ENCODE data around the gene FAM168A. TPM values are rescaled to one million over a fixed set of nuclear protein-coding genes. Genes with fewer than 3 reads are reported as not detected.

The FAM168A gene
- total RNA-seq, 1 experiment from 2014 or later, result 25.9 TPM

DNA sequence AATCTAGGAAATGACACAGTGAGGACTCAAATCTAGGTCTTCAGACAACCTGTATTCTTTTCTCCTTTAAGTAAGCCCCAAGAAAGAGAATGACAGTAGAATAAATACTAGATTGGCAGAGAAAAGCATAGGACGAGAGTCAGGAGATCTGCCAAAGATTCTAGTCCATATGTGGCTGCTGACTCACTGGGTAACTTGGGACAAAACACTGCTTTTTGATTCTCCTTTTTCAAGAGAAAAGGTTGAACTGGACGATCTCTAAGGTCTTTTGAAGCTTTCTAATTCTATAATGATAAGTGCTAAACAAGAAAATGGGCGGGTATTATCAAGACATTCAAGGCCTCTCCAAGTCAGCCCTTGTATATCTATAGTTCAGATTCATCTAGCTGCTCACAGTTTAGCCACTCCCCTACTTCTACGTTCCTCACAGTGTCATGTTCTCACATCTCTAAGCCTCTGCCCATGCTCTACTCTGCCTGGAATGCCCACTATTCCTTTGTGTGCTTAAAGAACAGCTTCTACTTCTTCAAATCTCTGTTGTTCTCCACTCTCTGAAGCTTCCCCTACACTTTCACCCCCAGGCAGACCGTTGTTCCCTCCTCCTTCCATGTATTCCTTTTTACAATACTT, 168.7 kb downstream of the FAM168A start (continued):
- no peak for TF ChIP-seq ZNF121 (CRISPR knock-in tag; IDR thresholded peaks at IDR 0.05)

DNA sequence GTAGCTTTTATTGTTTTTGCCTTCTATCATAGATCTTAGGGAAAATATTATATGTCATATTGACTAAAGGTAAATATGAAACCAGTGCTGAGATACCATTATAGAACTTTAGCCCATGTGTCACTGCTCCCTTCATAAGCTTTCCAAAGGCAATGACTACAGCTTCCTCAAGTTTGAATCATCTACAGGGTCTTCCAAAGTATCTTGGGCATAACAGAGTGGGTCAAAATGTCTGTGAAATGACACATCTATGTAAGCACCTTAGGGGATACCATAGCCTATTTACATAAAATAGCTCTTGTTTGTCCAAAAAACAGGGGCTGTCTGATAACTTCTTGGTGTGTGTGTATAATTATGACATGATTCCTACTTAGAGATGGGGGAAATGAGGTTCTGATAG, 169.2 kb downstream of the FAM168A start:
- POLR2A ChIA-PET, result no interaction called here
- Mint-ChIP-seq H3K27me3 (ENCODE audit: low read depth) (no peaks in the 10 kb centered on the region), H3K36me3 (no peaks in the 10 kb centered on the region), H3K27ac (no peak overlapping the region), H3K4me1 (no peaks in the 10 kb centered on the region; the same call in 1 of the 2 replicates), H3K4me3 (no peak overlapping the region), H3K9me3 (no peaks in the 10 kb centered on the region)
- CTCF ChIA-PET, result no interaction called here
- no peak for DNase-seq (ENCODE audit: low spot score)
- ATAC-seq, result no peak
- TF ChIP-seq NFATC4 (CRISPR knock-in tag; IDR thresholded peaks at IDR 0.05), result no peak
- TF ChIP-seq, protein P1, sequence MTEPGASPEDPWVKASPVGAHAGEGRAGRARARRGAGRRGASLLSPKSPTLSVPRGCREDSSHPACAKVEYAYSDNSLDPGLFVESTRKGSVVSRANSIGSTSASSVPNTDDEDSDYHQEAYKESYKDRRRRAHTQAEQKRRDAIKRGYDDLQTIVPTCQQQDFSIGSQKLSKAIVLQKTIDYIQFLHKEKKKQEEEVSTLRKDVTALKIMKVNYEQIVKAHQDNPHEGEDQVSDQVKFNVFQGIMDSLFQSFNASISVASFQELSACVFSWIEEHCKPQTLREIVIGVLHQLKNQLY (CRISPR knock-in tag; IDR thresholded peaks at IDR 0.05), result no peak
- TF ChIP-seq, protein P2, sequence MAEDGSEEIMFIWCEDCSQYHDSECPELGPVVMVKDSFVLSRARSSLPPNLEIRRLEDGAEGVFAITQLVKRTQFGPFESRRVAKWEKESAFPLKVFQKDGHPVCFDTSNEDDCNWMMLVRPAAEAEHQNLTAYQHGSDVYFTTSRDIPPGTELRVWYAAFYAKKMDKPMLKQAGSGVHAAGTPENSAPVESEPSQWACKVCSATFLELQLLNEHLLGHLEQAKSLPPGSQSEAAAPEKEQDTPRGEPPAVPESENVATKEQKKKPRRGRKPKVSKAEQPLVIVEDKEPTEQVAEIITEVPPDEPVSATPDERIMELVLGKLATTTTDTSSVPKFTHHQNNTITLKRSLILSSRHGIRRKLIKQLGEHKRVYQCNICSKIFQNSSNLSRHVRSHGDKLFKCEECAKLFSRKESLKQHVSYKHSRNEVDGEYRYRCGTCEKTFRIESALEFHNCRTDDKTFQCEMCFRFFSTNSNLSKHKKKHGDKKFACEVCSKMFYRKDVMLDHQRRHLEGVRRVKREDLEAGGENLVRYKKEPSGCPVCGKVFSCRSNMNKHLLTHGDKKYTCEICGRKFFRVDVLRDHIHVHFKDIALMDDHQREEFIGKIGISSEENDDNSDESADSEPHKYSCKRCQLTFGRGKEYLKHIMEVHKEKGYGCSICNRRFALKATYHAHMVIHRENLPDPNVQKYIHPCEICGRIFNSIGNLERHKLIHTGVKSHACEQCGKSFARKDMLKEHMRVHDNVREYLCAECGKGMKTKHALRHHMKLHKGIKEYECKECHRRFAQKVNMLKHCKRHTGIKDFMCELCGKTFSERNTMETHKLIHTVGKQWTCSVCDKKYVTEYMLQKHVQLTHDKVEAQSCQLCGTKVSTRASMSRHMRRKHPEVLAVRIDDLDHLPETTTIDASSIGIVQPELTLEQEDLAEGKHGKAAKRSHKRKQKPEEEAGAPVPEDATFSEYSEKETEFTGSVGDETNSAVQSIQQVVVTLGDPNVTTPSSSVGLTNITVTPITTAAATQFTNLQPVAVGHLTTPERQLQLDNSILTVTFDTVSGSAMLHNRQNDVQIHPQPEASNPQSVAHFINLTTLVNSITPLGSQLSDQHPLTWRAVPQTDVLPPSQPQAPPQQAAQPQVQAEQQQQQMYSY (CRISPR knock-in tag; IDR thresholded peaks at IDR 0.05), result no peak
- TF ChIP-seq NR3C1 (CRISPR knock-in tag; conservative IDR thresholded peaks at IDR 0.05; ENCODE audit: low read depth), result no peak
- TF ChIP-seq, protein P3, sequence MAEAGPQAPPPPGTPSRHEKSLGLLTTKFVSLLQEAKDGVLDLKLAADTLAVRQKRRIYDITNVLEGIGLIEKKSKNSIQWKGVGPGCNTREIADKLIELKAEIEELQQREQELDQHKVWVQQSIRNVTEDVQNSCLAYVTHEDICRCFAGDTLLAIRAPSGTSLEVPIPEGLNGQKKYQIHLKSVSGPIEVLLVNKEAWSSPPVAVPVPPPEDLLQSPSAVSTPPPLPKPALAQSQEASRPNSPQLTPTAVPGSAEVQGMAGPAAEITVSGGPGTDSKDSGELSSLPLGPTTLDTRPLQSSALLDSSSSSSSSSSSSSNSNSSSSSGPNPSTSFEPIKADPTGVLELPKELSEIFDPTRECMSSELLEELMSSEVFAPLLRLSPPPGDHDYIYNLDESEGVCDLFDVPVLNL (CRISPR knock-in tag; IDR thresholded peaks at IDR 0.05; ENCODE audit: borderline replicate concordance, low read depth), result no peak
- no peak for TF ChIP-seq TCF7 (CRISPR knock-in tag; IDR thresholded peaks at IDR 0.05; ENCODE audit: low read depth)
- TF ChIP-seq GTF2I (CRISPR knock-in tag; conservative IDR thresholded peaks at IDR 0.05), result no peak

DNA sequence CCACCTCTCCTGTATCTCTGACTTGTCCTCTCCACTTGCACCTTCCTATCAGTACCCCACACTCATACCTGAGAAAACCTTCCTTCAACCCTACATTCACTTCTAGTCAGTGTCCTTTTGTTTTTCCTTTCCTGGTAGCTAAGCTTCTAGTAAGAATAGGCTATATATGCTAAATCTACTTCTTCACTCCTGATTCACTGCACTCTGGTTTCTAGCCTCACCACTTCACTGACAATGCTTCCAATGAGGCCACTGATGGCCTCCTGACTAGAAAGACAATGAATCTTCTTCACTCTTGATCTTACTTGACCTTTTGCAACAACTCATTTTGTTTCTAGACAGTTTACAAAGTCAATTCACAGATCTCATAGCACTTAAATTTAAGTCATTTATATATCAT, 169.7 kb downstream of the FAM168A start:
- no peak overlapping the region for H3K27ac Mint-ChIP-seq
- CTCF ChIA-PET, result interaction anchor here (0.8 kb wide), 1 partner anchor 232 kb away, joined by 3 read pairs; no protein-coding TSS in a partner anchor
- TF ChIP-seq, protein P4, sequence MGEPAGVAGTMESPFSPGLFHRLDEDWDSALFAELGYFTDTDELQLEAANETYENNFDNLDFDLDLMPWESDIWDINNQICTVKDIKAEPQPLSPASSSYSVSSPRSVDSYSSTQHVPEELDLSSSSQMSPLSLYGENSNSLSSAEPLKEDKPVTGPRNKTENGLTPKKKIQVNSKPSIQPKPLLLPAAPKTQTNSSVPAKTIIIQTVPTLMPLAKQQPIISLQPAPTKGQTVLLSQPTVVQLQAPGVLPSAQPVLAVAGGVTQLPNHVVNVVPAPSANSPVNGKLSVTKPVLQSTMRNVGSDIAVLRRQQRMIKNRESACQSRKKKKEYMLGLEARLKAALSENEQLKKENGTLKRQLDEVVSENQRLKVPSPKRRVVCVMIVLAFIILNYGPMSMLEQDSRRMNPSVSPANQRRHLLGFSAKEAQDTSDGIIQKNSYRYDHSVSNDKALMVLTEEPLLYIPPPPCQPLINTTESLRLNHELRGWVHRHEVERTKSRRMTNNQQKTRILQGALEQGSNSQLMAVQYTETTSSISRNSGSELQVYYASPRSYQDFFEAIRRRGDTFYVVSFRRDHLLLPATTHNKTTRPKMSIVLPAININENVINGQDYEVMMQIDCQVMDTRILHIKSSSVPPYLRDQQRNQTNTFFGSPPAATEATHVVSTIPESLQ (CRISPR knock-in tag; IDR thresholded peaks at IDR 0.05), result no peak
- no peak for TF ChIP-seq TCF7 (CRISPR knock-in tag; IDR thresholded peaks at IDR 0.05; ENCODE audit: low read depth)
- TF ChIP-seq, protein P5, sequence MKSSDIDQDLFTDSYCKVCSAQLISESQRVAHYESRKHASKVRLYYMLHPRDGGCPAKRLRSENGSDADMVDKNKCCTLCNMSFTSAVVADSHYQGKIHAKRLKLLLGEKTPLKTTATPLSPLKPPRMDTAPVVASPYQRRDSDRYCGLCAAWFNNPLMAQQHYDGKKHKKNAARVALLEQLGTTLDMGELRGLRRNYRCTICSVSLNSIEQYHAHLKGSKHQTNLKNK (CRISPR knock-in tag; IDR thresholded peaks at IDR 0.05), result no peak
- no peak for TF ChIP-seq ZNF121 (CRISPR knock-in tag; IDR thresholded peaks at IDR 0.05)
- TF ChIP-seq, protein P1 (CRISPR knock-in tag; IDR thresholded peaks at IDR 0.05), result no peak
- no peak for TF ChIP-seq IRF2 (CRISPR knock-in tag; IDR thresholded peaks at IDR 0.05; ENCODE audit: borderline replicate concordance, low read depth)
- TF ChIP-seq SMAD3 (CRISPR knock-in tag; IDR thresholded peaks at IDR 0.05; ENCODE audit: borderline replicate concordance), result no peak
- TF ChIP-seq, protein P6, sequence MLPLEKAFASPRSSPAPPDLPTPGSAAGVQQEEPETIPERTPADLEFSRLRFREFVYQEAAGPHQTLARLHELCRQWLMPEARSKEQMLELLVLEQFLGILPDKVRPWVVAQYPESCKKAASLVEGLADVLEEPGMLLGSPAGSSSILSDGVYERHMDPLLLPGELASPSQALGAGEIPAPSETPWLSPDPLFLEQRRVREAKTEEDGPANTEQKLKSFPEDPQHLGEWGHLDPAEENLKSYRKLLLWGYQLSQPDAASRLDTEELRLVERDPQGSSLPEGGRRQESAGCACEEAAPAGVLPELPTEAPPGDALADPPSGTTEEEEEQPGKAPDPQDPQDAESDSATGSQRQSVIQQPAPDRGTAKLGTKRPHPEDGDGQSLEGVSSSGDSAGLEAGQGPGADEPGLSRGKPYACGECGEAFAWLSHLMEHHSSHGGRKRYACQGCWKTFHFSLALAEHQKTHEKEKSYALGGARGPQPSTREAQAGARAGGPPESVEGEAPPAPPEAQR (CRISPR knock-in tag; IDR thresholded peaks at IDR 0.05), result no peak
- no peak for TF ChIP-seq TEAD1 (CRISPR knock-in tag; IDR thresholded peaks at IDR 0.05)
- no peak for TF ChIP-seq NR1H2 (CRISPR knock-in tag; IDR thresholded peaks at IDR 0.05)
- TF ChIP-seq SP1 (CRISPR knock-in tag; conservative IDR thresholded peaks at IDR 0.05), result no peak
- TF ChIP-seq, protein P7, sequence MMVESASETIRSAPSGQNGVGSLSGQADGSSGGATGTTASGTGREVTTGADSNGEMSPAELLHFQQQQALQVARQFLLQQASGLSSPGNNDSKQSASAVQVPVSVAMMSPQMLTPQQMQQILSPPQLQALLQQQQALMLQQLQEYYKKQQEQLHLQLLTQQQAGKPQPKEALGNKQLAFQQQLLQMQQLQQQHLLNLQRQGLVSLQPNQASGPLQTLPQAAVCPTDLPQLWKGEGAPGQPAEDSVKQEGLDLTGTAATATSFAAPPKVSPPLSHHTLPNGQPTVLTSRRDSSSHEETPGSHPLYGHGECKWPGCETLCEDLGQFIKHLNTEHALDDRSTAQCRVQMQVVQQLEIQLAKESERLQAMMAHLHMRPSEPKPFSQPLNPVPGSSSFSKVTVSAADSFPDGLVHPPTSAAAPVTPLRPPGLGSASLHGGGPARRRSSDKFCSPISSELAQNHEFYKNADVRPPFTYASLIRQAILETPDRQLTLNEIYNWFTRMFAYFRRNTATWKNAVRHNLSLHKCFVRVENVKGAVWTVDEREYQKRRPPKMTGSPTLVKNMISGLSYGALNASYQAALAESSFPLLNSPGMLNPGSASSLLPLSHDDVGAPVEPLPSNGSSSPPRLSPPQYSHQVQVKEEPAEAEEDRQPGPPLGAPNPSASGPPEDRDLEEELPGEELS (CRISPR knock-in tag; IDR thresholded peaks at IDR 0.05), result no peak
- TF ChIP-seq NFATC4 (CRISPR knock-in tag; IDR thresholded peaks at IDR 0.05), result no peak
- no peak for TF ChIP-seq PRRX2 (CRISPR knock-in tag; IDR thresholded peaks at IDR 0.05)
- TF ChIP-seq TP53 (CRISPR knock-in tag; IDR thresholded peaks at IDR 0.05), result no peak
- no peak for TF ChIP-seq SOX15 (CRISPR knock-in tag; IDR thresholded peaks at IDR 0.05)
- TF ChIP-seq CREM (CRISPR knock-in tag; IDR thresholded peaks at IDR 0.05), result no peak

More for the DNA sequence above, 169.7 kb downstream of the FAM168A start:
- H3K36me3 Mint-ChIP-seq, result no peaks in the 10 kb centered on the region
- H3K27me3 Mint-ChIP-seq (ENCODE audit: low read depth), result no peaks in the 10 kb centered on the region
- DNase-seq (ENCODE audit: low spot score) (no peak), ATAC-seq (no peak)
- no peak overlapping the region for H3K4me3 Mint-ChIP-seq
- POLR2A ChIA-PET, result no interaction called here
- no peaks in the 10 kb centered on the region; the same call in 1 of the 2 replicates for H3K4me1 Mint-ChIP-seq
- H3K9me3 Mint-ChIP-seq, result no peaks in the 10 kb centered on the region
